Inferior parietal cortex (tissue), 1 donor: ENCODE measurements around the gene PTPRT.

Experiments
- DNase-seq: peaks from one replicate; pipeline ENCODE4 v3.0.0-alpha.2; 2016; ENCODE audit errors: extremely low spot score

The PTPRT gene

GRCh38 chr20:42721923-42722322 lies 467.8 kb downstream of the PTPRT start:
- DNase-seq, result no peak

DNA sequence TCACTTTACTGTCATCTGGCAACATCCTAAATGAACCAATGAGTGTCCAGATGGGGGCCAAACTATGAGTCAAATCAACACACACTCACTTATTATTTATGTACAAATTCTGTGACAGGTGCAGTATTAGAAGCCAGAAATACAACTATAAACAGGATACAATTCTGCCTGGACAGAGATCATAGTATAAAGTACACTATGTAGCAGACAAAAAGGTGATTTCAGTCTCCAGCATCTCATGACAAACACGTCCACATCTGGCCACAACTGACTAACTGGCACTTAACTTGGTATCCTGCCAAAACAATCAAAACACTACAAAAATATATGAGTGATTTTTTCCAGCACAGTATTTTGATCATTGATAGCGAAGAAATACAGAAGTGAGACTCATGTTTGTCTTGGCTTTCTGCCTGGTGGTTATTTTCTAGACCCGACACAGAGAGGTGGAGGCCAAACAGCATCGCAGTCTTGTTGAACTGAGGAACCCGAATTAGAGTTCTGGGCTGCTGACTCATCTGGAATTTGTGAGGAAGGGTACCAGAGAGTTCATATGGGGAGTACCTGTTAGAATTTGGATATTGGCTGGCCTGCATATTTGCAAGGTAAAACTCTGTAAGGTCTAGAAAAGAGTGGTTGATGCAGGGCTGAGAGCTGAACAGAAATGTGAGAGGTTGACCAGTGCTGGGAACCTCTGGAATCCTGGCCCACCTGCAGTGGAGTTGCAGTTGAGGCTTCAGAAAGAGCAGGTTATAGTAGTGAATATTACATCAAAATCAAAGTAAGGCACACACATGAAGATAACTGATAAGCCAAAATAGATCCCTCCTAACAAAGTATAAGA lies 475.2 kb downstream of the PTPRT start:
- no peak for DNase-seq

- no peak for DNase-seq
Measured at GRCh38 chr20:42708266-42708665, 481.4 kb downstream of the PTPRT start.

GRCh38 chr20:42706759-42707158 lies 482.9 kb downstream of the PTPRT start:
- no peak for DNase-seq

DNA sequence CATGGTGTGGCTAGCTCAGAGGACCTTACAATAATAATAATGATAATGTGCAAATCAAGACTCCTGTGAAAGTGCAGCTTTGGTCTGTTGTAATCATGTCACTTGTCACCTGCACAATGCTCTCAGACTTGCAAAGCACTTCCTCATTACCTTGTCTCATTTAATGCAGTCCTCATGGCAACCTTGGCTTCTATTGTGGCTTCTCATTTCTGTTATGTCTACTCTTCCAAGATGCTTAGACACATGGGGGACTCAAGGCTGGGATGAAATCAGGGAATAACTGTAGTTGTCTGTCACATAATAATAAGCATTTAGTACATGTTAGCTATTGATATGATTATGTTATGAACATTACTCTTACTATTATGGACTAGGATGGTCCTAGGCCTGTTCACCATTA lies 484.2 kb downstream of the PTPRT start:
- DNase-seq, result no peak

- DNase-seq, result no peak
Measured at GRCh38 chr20:42703744-42704143, 486.0 kb downstream of the PTPRT start.

GRCh38 chr20:42701948-42702347 lies 487.8 kb downstream of the PTPRT start:
- DNase-seq, result no peak

DNA sequence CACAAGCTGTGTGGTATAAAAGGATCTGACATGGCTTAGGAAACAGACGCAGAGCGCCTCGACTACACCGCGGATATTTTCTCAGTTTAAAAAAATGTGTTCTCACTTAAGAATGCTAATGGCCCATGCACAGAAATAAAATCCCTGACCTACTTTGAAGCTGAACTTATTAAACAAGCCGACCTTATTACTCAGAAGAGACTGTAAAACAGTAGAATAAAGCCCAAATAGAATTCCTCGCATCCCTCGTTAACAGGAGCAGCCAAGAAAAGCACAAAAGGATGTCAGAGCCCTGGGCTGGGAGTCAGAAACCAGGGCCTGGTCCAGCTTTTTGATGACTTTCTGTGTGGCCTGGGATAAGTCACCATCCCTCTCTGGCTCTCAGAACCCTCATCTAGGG lies 489.3 kb downstream of the PTPRT start:
- DNase-seq, result no peak

GRCh38 chr20:42697962-42698361 lies 491.7 kb downstream of the PTPRT start:
- no peak for DNase-seq

- no peak for DNase-seq
Measured at GRCh38 chr20:42690842-42691437, 498.8 kb downstream of the PTPRT start.

GRCh38 chr20:42688576-42688975 lies 501.1 kb downstream of the PTPRT start:
- no peak for DNase-seq

DNA sequence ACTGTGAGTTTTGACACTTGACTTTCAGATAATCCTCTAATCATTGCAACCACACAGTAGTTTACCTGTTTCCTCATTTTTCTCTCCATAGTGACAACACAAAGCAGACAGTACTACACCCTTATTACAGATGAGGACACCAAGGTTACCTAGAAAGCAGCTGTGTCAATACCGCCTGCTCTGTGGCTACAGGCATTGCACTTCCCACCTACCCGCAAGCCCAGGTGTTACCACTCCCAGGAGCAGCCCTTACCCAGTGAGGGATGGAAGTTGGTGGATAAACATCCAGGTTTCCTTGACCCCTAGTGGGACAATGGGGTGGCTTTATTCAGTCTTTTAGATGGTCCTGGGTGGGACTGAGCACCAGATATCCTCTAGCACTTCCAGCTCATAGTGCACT lies 503.6 kb downstream of the PTPRT start:
- DNase-seq, result no peak

- DNase-seq, result no peak
Measured at GRCh38 chr20:42678895-42679294, 510.8 kb downstream of the PTPRT start.

- no peak for DNase-seq
Measured at GRCh38 chr20:42656130-42656529, 533.6 kb downstream of the PTPRT start.

DNA sequence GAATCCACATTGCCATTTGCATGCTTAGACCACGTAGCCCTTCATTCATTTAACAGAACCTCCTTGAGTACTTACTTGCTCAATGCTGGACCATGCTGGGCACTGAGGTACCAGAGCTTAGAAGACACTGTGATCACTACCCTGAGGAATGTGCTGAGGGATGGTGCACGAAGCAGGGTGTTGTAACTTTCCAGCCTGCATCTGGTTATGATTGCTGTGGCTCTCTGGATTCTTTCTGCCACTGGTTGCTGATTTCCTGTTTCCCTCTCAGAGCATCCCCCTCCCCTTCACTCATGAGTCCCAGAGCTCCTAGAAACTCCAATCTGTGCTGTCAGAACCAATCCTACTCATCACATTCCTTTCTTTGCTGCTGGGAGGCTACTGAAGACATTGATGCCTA lies 537.4 kb downstream of the PTPRT start:
- DNase-seq, result no peak

DNA sequence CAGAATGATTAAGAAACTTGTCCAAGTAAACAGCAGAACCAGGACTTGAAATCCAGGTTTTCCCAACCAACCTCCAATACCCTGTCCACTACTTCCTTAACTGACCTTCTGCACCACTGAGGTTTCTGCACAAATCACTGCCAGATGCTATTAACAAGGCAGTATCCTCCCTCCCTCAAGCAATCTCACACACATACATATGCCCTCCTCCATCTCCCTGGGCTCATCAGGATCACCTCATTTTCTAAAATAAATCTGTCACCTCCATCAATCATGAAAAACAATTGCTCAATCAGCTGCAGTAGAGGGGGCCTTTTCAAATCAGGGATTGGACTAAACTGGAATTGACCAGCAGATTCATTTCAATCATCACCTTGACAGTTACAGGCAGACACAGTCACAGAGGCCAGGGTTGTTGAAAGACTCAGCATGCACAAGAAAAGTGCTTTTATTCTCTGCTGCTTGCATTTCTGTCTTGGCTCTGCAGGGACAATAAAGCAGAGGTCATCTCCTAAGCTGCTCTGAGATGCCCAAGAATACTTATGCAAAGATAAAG lies 539.4 kb downstream of the PTPRT start:
- no peak for DNase-seq

GRCh38 chr20:42649748-42650147 lies 540.0 kb downstream of the PTPRT start:
- DNase-seq, result no peak

GRCh38 chr20:42646250-42646649 lies 543.5 kb downstream of the PTPRT start:
- DNase-seq, result no peak

DNA sequence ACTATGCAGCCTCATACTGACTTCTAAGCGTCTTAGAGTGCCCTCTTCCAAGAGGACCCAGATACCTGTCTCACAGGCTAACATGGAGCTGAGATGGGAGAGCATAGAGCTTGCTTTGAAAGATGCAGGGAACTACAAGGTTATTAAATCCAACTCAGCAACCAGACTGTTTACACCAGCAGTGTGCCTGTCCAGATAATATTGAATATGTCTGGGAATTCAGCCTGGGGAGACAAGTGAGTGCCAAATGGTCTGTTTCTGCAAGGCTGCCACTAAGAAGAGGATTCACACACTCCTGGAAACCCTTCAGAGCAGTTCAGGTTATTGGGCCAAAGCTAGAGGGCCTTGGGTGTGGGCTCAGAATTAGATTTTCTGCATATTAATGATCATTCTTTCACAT lies 547.8 kb downstream of the PTPRT start:
- DNase-seq, result no peak

DNA sequence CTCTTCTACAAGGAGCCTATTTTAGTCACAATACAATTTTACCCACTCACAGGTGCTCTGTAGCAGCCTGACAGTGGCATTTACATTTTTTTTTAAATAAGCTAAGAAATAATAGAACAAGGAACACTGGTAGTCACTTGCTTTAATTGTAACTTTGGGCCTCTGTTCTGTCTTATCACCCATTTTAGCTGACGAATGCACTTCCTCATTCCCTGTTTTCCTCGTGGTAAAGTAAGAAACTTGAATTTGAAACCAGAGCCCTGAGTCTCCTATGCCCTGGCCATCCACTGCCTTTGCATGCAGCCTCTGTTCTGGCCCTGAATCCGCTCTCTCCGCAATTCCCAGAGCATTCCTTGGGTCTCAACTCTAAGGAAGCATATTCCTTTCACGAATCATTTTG lies 550.6 kb downstream of the PTPRT start:
- DNase-seq, result no peak

- no peak for DNase-seq
Measured at GRCh38 chr20:42635699-42636411, 553.9 kb downstream of the PTPRT start.

- DNase-seq, result no peak
Measured at GRCh38 chr20:42634156-42634555, 555.5 kb downstream of the PTPRT start.

GRCh38 chr20:42628683-42629082 lies 561.0 kb downstream of the PTPRT start:
- no peak for DNase-seq
